NB4 (cell line): ENCODE results near the gene BPTF.
A peak's percentile ranks its signal among the peaks of the same experiment; 100 is the strongest.

Source experiments
- DNase-seq: peaks from one replicate; pipeline ENCODE4 v3.0.0; 2010; ENCODE audit warnings: low read depth
- H3K4me3 ChIP-seq: one replicate; pipeline ENCODE4 v1.5.1; 2011; ENCODE audit warnings: mild to moderate bottlenecking, low read depth, low read length, moderate library complexity
- CTCF ChIP-seq: IDR thresholded peaks from one replicate; pipeline ENCODE4 v1.5.1; 2012; ENCODE audit warnings: low read depth, low read length
- MAX ChIP-seq: IDR thresholded peaks from 2 replicates; pipeline ENCODE4 v1.6.1; 2011; ENCODE audit warnings: low read depth, low read length
- MYC ChIP-seq: IDR thresholded peaks from 2 replicates; pipeline ENCODE4 v1.6.1; 2011; ENCODE audit warnings: low read depth, low read length
- POLR2A ChIP-seq: IDR thresholded peaks from 2 replicates; pipeline ENCODE4 v1.6.1; 2011; ENCODE audit warnings: mild to moderate bottlenecking; ENCODE audit not compliant: insufficient read length; ENCODE audit errors: extremely low read depth

The BPTF gene

GRCh38 chr17:67829331-67829730 lies 4.0 kb downstream of the BPTF start:
- no peak for DNase-seq
- TF ChIP-seq MAX, result no peak
- no peak for TF ChIP-seq CTCF
- TF ChIP-seq POLR2A, result no peak
- TF ChIP-seq MYC, result no peak
- H3K4me3 ChIP-seq, result no peak overlapping the region

GRCh38 chr17:67830440-67830839 lies 5.1 kb downstream of the BPTF start:
- H3K4me3 ChIP-seq, result peak overlapping the region; percentile 1
- no peak for DNase-seq
- TF ChIP-seq MAX (no peak), CTCF (no peak), POLR2A (no peak), MYC (no peak)

- TF ChIP-seq POLR2A, result no peak
- no peak for TF ChIP-seq MAX
- TF ChIP-seq CTCF, result no peak
- TF ChIP-seq MYC, result no peak
- H3K4me3 ChIP-seq, result no peak overlapping the region
- no peak for DNase-seq
Observed at GRCh38 chr17:67831268-67831667, 6.0 kb downstream of the BPTF start.

- no peak for DNase-seq
- TF ChIP-seq MYC, result no peak
- TF ChIP-seq CTCF, result no peak
- TF ChIP-seq MAX, result no peak
- TF ChIP-seq POLR2A, result no peak
- no peak overlapping the region for H3K4me3 ChIP-seq
Observed at GRCh38 chr17:67833134-67833533, 7.8 kb downstream of the BPTF start.

- no peak overlapping the region for H3K4me3 ChIP-seq
- DNase-seq, result no peak
- TF ChIP-seq MYC, result no peak
- no peak for TF ChIP-seq MAX
- TF ChIP-seq CTCF, result no peak
- no peak for TF ChIP-seq POLR2A
Observed at GRCh38 chr17:67833946-67834631, 8.8 kb downstream of the BPTF start.

- no peak for DNase-seq
- H3K4me3 ChIP-seq, result no peak overlapping the region
- TF ChIP-seq CTCF (no peak), POLR2A (no peak), MAX (no peak), MYC (no peak)
Observed at GRCh38 chr17:67834634-67835033, 9.3 kb downstream of the BPTF start.
